HUDEP-2 (cell line): Measurements from ENCODE around the gene RGS11.
"Not testable (repeated sequence)": the region's sequence is repeated elsewhere in the genome, so short reads cannot be mapped to it uniquely, and the experiment has no call there.

Experiments used
- DNase-seq, 76 experiments: peaks; one replicate each; lab custom pipeline; 2025; ENCODE audit not compliant: unreplicated experiment in 76 of 76; lab: John Stamatoyannopoulos, UW

RGS11 gene

GRCh38 chr16:280991-281659 lies 5.4 kb upstream of the RGS11 start:
- DNase-seq: no peak

GRCh38 chr16:280552-280951 lies 4.8 kb upstream of the RGS11 start, which contains the start of gene ARHGDIG:
Gene ARHGDIG, plus strand, starts transcription at chr16:280591. Its CDS starts 90 bp downstream, at chr16:280681.
- DNase-seq: no peak

- no peak for DNase-seq
Measured at GRCh38 chr16:280005-280460, 4.3 kb upstream of the RGS11 start.

- DNase-seq: no peak
Measured at GRCh38 chr16:279531-279930, 3.8 kb upstream of the RGS11 start.

- DNase-seq: peak in 71 of 76 experiments; percentile 28 to 94 (median 70)
Measured at GRCh38 chr16:278863-279366, 3.2 kb upstream of the RGS11 start.

GRCh38 chr16:276426-277077 lies 808 bp upstream of the RGS11 start:
- no peak for DNase-seq

GRCh38 chr16:275041-275641 lies 603 bp downstream of the RGS11 start:
- DNase-seq: no peak

GRCh38 chr16:273547-274421 lies 2.0 kb downstream of the RGS11 start:
- peak in 13 of 76 experiments; percentile 6 to 27 (median 15) for DNase-seq

GRCh38 chr16:272633-273546 lies 2.9 kb downstream of the RGS11 start:
- DNase-seq: no peak

GRCh38 chr16:270381-271255 lies 5.1 kb downstream of the RGS11 start:
- no peak for DNase-seq

- no peak for DNase-seq
Measured at GRCh38 chr16:269061-269796, 6.5 kb downstream of the RGS11 start.

- DNase-seq: peak in 15 of 76 experiments; percentile 4 to 35 (median 17)
Measured at GRCh38 chr16:268141-269053, 7.3 kb downstream of the RGS11 start.

- not testable (repeated sequence) for DNase-seq
Measured at GRCh38 chr16:267562-267961, 8.2 kb downstream of the RGS11 start.

- DNase-seq: no peak
Measured at GRCh38 chr16:266258-267164, 9.2 kb downstream of the RGS11 start.

GRCh38 chr16:265711-266110 lies 10.0 kb downstream of the RGS11 start:
- DNase-seq: no peak

- no peak for DNase-seq
Measured at GRCh38 chr16:265002-265529, 10.7 kb downstream of the RGS11 start.
